Fibroblast of skin of back (primary cell): ENCODE results near the gene KIAA1191.
"Not testable (repeated sequence)": the region's sequence is repeated elsewhere in the genome, so short reads cannot be mapped to it uniquely, and the experiment has no call there.

Source experiments
- DNase-seq: peaks from one replicate; pipeline ENCODE4 v3.0.0-alpha.2; 2013

The KIAA1191 gene

GRCh38 chr5:176317534-176318374 lies 43.8 kb downstream of the KIAA1191 start:
- no peak for DNase-seq

- not testable (repeated sequence) for DNase-seq
These were observed 56.2 kb downstream of the KIAA1191 start for GRCh38 chr5:176305356-176305755.
